PFSK-1 (cell line): Measurements from ENCODE around the gene EEF1AKMT2.

Source experiments
- POLR2AphosphoS5 ChIP-seq: IDR thresholded peaks from 2 replicates; pipeline ENCODE4 v1.6.1; 2012; ENCODE audit warnings: low read depth, mild to moderate bottlenecking, control low read depth, low read length, moderate library complexity
- TAF1 ChIP-seq: IDR thresholded peaks from 2 replicates; pipeline ENCODE4 v1.6.1; 2012; ENCODE audit warnings: low read length, control low read depth, borderline replicate concordance; ENCODE audit not compliant: insufficient read depth

DNA sequence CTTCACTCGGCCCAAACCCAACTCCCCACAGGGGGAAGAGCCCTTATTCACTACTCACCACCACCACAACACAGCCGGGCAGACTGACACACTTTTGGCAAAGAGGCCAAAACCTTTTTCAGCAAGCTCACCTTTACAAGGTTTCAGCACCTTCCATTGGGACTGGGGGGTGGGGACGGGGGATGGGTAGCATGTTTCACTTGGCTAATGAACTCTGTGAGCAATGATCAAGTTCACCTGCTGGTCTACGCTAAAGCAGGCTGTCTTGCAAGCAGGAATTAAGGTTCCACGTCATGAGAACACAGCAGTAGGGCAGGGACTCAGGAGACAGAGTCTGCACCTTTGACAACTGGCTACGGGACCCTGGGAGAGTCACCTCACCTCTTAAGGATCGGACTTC is 54.5 kb downstream of the EEF1AKMT2 start:
- TF ChIP-seq TAF1 (no peak), POLR2AphosphoS5 (no peak)
